NCI-H1436 (cell line): ENCODE measurements around the gene RAD50.
"Not testable (repeated sequence)": the region's sequence is repeated elsewhere in the genome, so short reads cannot be mapped to it uniquely, and the experiment has no call there.

Source experiments
- DNase-seq: peaks from one replicate; lab custom pipeline; 2025; lab: John Stamatoyannopoulos, UW

Gene RAD50

DNA sequence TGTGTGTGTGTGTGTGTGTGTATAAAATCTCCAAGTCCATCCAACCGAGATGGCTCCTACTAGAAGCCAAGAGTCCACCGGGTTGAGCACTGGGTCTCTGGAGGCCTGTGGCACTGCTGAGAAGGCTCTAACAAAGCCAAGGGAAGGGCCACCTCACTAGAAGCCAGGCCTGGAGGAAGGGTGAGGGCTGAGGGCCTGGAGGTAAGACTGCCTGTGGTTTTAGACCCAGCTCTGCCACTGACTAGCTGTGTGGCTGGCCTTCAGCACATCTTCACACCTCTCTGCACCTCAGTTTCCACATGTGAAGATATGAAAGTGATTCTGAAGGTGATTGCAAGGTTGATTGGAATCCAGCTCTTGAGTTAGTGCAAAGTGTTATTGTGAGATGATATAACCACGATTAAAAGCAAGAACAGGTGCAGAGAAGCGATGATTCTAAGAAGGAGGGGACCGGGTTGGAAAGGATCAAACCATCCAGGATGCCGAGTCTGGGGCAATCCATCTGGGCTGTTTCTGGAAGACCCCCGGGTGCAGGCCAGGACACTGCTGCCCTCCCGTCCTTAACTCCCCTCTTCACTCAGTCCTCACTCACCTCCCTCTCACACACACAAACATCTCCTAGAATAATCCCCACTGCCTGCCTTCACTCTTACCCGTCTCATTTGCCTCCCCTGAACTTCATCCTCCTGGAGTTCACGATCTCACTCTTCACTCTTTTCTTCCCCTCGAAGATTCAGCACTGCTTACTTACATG lies 119.3 kb downstream of the RAD50 start:
- DNase-seq: no peak

DNA sequence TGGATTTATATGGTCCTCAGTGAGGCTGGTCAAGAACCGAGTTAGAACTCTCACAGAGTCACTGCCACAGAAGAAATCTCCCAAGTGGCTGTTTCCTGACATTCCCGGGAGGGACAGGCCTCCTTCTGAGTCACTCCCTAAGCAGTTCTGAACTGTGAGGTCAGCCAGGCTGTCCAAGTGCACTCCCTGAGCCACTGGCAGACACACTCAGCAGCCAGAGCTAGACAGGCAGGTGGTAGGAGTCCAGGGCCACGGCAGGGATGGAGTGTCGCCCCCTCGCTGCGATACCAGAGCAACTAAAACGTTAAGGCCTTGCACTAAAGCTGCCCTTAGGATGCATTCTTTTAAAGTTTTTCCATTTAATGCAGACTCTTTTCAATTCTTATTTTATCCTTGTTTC lies 120.4 kb downstream of the RAD50 start:
- DNase-seq: no peak

DNA sequence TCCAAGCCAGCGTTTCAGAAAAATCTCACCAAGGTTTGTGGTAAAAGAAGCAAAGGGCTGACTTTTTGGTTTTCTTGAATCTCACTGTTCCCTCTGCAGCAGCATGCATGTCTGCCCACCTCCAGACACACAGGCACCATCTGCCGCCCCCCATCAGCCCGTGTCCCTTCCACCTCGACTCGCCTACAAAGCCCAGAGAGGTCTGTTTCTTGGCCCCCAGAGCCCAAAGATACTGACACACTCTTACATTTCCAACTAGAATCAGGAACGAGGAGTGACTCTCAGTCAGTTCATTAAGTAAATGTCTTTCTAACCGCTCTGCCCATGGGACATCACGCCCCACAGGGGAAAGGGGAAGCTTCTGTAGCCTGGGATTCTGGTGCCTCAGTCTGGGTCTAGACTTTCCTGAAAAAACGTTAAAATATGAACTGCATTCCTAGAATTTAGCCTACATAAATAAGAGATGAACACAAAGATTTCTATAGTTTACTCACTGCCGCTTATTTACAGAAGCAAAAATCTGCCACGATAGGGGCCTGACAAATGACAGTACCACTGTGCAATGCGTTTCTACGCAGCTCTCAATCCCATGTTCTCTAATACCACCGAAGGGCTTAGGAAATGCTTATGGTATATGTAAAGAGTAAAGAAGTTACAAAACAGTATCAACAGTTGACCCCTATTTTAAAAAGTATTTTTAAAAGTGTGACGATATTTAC lies 121.1 kb downstream of the RAD50 start:
- no peak for DNase-seq

DNA sequence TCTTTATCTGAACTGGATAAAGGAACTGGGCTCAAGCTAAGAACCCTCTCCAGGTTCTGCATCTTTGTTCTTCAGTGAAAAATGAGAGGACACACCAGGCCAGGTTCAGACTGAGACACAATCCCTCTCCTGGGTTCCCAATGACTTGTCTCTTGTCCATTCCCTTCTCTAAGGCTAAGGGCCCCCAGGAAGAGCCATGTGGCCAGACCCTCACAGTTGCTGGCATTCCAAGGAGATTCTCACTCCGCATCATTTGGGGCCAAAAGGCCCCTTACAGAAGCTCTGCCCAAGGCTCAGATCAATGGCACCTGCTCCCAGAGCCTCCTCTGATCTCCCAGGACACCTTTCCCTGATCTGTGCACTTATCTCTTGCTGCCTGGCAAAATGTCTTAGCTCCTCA lies 122.0 kb downstream of the RAD50 start:
- DNase-seq: no peak

DNA sequence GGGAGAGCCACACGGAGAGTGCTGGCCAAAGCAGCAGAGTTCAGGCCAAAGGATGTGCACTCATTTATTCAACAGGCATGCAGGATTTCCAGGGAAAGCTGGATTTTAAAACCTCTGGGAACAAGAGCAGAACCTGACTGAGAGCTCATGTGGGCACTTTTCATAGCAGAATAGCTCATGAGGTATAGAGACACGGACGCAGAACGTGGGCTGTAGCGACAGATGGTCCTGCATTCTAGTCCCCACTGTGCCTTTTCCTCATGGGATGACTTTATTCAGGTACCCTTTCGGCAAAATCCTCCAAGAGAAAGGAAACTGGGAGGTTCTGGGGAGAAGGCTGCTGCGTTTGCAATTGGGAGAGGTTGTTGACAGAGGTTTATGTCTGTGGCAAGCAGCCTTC lies 122.4 kb downstream of the RAD50 start:
- DNase-seq: no peak

DNA sequence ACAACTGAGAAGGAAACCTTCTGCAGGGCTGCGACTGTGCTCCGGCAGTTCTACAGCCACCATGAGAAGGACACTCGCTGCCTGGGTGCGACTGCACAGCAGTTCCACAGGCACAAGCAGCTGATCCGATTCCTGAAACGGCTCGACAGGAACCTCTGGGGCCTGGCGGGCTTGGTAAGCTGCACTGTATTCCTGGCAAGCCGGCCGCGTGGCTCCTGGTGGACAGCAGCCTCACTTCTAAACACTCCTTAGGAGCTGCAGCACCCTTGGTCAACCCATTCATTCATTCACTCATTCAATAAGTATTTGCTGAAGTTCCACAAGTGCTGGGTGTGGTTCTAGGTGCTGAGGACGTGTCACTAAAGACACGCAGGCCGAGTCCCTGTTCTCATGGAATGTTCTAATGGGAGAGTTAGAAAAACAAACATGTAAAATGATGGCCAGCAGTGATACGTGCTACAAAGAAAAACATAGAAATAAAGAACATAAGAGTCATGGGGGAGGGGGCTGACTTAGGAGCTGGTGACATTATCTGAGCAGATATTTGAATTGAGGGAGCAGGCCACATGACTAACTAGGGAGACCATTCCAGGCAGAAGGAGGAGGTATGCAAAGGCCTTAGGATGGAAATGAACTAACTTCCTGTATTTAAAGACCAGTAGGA lies 123.1 kb downstream of the RAD50 start:
- DNase-seq: no peak

DNA sequence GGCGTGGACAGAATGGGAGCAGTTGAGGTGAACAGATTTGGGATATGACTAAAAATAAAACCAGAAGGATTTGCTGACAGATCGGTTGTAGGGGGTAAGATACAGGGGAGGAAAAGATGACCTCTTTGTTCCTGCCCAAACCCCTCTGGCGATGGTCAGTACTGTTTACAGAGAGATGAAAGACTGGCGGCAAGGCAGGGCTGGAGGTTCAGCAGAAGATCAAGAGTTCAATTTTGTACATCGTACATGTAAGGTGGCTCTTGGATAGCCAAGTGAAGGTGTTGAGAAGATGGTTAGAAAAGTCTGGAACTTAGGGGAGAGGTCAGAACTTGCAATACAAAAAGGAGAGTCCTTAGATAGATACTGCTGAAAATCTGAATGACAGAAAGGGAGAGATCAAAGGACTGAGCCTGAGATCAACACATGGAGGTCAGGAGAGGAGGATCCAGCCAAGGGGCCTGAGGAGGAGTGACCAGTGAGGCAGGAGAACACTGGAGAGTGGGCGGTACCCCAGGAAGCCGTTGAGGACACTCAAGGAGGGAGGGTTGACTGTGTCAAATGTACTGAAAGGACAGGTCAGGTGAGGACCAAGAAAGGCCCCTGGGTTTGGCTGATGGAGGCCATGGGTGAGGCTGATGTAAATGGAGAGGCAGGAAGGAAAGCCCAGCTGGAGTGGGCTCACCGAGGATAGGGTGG lies 124.2 kb downstream of the RAD50 start:
- DNase-seq: no peak

DNA sequence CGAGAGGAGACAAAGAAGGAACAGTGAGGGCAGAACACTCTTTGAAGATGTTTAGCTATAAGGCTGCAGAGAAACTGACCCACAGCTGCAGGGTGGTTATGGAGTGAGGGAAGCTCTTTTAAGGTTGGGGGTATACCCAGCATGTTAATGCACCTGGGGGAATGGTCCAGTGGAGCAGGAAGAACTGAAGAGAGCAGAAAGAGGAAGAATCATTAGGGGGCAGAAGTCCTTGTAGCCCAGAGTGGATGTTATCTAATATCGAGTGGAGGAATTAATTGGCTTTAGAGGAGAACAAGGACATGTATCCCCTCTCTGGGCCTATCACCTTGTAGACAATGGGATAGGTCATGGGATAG lies 124.7 kb downstream of the RAD50 start:
- DNase-seq: no peak

DNA sequence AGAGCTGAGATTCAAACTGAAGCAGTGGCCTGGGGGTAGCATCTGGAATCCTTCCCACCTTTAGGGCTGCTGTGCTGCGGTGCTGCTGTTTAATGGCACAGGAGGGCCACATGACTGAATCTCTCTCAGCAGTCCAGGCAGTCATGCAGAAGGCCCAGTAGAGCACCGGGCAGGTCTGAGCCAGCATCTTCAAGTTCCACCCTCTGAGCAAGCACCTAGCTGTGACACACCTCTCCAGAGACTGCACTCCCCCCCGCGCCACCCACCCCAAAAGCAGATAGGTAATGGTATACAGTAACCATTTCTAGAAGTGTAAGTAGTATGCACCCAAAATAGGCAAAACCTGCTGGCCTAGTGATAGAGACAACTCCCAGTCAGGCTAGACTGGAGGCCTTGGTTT lies 125.2 kb downstream of the RAD50 start:
- no peak for DNase-seq

DNA sequence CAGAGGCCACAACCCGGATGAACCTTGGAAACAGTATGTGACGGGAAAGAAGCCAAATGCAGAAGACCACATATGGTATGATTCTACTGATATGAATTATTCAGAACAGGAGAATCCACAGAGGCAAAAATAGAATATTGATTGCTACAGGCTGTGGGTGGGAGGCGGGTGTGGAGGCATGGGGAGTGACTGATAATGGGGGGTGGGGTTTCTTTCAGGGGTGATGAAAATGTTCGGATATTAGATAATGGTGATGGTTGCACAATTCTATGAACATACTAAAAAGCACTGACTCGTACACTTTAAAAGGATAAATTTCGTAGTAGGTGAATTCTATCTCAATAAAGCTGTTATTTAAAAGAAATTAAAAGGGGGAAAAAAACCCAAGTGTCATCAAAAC lies 127.7 kb downstream of the RAD50 start:
- DNase-seq: no peak

DNA sequence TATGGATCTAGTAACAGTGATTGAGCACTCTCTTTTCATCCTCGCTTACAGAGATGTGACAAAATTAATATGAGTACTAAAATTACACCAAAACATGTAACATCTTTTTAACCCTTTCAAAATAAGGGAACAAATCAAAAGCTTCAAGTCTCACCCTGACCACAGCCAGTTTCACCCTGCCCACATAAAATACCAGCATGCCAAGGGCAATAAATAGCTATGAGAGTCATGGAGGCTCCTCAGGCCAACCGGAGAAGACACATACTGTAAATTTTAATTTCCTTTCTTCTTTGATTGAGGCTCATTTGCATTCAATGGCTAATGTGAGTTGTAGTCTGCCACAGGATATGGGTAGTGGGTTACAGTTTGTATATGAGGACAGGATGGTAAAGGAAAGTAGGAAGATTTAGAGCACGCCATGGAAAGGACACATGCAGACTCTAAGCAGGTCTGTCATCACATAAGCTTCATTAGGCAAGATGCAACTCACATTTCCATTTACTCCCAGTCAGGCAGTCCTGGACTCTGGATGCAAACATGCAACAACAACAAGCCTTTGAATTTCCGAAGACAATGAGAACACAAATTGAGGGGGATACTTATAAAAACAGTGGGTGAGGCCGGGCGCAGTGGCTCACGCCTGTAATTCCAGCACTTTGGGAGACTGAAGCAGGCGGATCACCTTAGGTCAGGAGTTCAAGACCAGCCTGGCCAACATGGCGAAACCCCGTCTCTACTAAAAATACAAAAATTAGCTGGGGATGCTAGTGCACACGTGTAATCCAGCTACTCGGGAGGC lies 128.3 kb downstream of the RAD50 start:
- no peak for DNase-seq

DNA sequence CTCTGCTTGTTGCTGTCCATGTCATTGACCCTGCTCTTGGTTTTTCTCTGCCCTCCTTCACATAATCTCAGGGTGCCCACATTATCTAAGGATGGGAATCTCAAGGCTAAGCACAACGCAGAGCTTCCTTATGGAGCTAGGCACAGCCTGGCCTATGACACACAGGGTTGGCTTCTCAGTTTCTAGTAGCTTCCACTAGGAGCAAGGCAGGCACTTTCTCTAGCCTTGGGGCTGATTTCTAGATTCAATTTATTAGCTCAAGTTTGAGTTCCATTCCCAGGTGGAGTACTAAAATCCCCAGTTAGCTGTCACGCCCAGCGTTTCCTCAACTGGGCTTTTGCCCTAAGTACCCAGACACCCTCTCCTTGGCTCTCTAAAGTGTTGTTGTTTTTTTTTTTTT lies 129.4 kb downstream of the RAD50 start:
- no peak for DNase-seq

DNA sequence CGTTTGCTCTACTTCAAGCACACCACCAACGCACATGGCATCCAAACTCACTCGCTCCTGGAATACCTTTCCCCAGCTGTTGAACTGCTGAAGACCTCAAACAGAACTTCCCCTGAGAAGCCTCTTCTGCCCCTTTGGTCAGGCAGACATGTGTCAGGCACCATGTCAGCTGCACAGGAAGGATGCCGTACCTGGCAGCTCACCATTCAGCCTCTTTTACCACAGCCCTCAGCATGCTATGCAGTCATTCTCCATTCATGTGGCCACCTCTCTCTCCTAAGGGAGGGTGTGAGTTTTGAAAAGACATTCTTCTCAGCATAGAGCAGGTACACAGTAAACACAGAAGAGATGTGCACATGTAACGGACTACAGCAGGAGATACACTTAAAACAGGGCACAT lies 131.2 kb downstream of the RAD50 start:
- DNase-seq: no peak

DNA sequence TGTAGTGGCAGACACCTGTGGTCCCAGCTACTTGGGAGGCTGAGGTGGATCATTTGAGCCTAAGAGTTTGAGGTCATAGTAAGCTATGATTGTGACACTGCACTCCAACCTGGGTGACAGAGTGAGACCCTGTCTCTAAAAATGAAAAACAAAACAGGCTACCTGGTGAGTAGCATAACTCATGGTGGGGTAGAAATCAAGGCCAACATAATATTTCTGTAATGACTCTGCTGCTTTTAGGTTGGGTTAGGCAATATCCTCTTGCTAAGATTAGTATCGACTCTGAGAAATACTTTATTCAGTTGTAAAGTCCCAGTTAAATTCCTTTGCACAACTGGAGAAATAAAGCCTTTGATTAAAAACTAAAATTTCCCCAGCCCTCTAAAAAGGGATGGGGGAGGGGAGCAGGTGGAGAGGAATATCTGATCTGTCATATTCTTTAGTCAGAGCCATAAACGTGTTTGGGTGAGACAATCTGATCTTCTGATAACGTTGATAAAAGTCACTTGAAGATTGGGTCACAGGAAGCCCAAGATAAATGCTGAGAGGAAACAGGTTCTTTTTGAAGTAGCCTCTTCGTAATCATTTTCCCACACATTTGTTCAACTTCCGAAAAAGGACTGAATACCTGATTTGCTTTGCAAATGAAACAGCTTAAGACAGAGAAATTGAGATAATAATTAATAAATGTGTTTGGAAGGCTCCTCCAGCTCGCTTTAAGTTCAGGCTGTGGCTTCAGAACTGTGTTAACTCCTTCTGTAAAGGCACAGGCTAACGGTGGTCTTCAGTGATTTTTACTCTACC lies 132.0 kb downstream of the RAD50 start:
- no peak for DNase-seq

DNA sequence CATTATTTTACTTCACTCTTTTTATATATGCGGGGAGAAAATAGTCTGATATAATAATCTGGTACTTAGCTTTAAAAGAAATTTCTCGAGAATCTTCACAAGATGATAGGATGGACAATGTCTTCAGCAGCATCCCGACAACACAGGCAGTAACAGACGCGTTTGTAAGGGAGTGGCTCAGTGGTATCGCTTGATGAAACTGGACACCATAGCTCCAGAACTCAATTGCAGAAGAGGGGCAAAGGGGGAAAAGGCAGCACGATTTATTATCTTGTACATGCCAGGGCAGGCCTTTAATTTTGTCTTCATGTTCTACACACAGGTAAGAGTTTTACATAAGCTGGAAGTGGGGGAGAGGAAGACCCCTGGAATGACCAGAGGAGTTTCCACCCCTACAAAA lies 132.7 kb downstream of the RAD50 start:
- no peak for DNase-seq

DNA sequence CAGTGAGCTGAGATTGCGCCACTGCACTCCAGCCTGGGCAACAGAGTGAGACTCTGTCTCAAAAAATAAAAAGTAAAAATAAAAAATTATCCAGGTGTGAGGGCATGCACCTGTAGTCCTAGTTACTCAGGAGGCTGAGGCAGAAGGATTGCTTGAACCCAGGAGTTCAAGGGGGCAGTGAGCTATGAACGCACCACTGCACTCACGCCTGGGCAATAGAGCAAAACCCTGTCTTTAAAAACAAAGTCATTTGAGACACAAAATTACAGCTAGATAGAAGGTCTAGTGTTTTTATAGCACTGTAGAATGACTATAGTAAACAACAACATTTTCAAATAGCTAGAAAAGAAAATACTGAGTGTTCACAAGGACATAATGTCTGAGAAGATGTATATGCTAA lies 133.4 kb downstream of the RAD50 start:
- no peak for DNase-seq

DNA sequence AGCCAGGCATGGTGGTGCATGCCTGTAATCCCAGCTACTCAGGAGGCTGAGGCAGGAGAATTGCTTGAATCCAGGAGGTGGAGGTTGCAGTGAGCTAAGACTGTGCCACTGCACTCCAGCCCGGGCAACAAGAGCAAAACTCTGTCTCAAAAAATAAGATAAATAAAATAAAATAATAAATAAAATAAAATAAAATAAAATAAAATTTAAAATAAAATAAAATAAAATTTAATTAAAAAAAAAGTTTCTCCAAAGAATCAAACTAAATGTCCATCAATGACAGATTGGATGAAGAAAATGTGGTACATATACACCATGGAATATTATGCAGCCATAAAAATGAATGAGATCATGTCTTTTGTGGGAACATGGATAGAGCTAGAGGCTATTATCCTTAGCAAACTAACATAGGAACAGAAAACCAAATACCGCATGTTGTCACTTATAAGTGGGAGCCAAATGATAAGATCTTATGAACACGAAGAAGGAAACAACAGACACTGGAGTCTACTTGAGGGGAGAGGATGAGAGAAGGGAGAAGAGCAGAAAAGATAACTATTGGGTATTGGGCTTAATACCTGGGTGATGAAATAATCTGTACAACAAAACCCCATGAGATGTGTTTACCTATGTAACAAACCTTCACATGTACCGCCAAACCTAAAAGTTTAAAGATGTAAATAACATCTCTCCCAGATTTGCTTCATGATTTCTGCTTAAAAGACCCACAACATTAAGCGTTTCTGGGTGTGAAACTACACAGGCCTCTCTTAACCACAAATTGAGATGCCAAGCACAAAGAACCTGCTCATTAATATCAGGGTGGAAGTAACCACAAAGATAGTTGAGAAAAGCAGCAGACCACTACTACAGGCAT lies 135.2 kb downstream of the RAD50 start:
- DNase-seq: not testable (repeated sequence)

DNA sequence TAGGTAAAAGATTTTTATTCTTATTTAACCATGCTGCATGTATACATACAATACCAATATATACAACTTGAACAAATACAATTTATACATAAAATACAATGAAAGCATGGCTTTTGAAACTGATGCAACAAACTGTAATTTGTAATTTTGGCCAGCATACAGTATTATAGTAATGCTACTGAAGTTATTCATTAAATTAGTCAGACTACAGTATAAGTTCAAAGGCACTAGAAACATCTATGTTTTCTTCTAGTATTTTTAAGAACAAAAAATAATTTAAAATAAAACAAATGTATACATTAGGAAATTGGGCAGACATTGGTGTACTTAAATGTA lies 135.8 kb downstream of the RAD50 start:
- DNase-seq: no peak
